ENCODE results near the gene RGL4.
A peak's percentile ranks its signal among the peaks of the same experiment; 100 is the strongest.
"Not testable (repeated sequence)": the region's sequence is repeated elsewhere in the genome, so short reads cannot be mapped to it uniquely, and the experiment has no call there.

The RGL4 gene

GRCh38 chr22:23698094-23698493 is 7.3 kb downstream of the RGL4 start:
- DNase-seq (ENCODE audit: low spot score): no peak

GRCh38 chr22:23698673-23699235 is 7.9 kb downstream of the RGL4 start:
- no peak for DNase-seq (ENCODE audit: low spot score)

GRCh38 chr22:23700706-23701105 is 9.9 kb downstream of the RGL4 start:
- DNase-seq (ENCODE audit: low spot score): no peak

GRCh38 chr22:23704062-23704461 is 13.2 kb downstream of the RGL4 start:
- DNase-seq (ENCODE audit: low spot score): no peak

GRCh38 chr22:23704829-23705228 is 14.0 kb downstream of the RGL4 start:
- no peak for DNase-seq (ENCODE audit: low spot score)

- no peak for DNase-seq (ENCODE audit: low spot score)
Observed at GRCh38 chr22:23705358-23705757, 14.5 kb downstream of the RGL4 start.

- no peak for DNase-seq (ENCODE audit: low spot score)
Observed at GRCh38 chr22:23708270-23708669, 17.5 kb downstream of the RGL4 start.

GRCh38 chr22:23709107-23709506 is 18.3 kb downstream of the RGL4 start:
- DNase-seq (ENCODE audit: low spot score): no peak

GRCh38 chr22:23712256-23712655 is 21.4 kb downstream of the RGL4 start:
- DNase-seq (ENCODE audit: low spot score): no peak

GRCh38 chr22:23713696-23714595 is 23.1 kb downstream of the RGL4 start:
- no peak for DNase-seq (ENCODE audit: low spot score)

GRCh38 chr22:23714596-23715578 is 24.1 kb downstream of the RGL4 start:
- no peak for DNase-seq (ENCODE audit: low spot score)

- no peak for DNase-seq (ENCODE audit: low spot score)
Observed at GRCh38 chr22:23715806-23716375, 25.1 kb downstream of the RGL4 start.

GRCh38 chr22:23716811-23717801 is 26.3 kb downstream of the RGL4 start:
- DNase-seq (ENCODE audit: low spot score): peak; percentile 93

GRCh38 chr22:23718371-23719165 is 27.8 kb downstream of the RGL4 start:
- DNase-seq (ENCODE audit: low spot score): no peak

- DNase-seq (ENCODE audit: low spot score): no peak
Observed at GRCh38 chr22:23720855-23721254, 30.0 kb downstream of the RGL4 start.

- no peak for DNase-seq (ENCODE audit: low spot score)
Observed at GRCh38 chr22:23722160-23722559, 31.3 kb downstream of the RGL4 start.

GRCh38 chr22:23722724-23723123 is 31.9 kb downstream of the RGL4 start:
- DNase-seq (ENCODE audit: low spot score): no peak

GRCh38 chr22:23728108-23728507 is 37.3 kb downstream of the RGL4 start:
- not testable (repeated sequence) for DNase-seq (ENCODE audit: low spot score)

GRCh38 chr22:23737696-23738095 is 46.9 kb downstream of the RGL4 start:
- DNase-seq (ENCODE audit: low spot score): no peak
